ENCODE data around the gene UBALD1. TPM values are rescaled to one million over a fixed set of nuclear protein-coding genes. Genes with fewer than 3 reads are reported as not detected.

The UBALD1 gene
- total RNA-seq, 1 donor from 2014 or later = 0.97 TPM

- peaks cover 14% of the 10 kb centered on the region for H3F3A ChIP-seq (ENCODE audit: low read depth)
- H3K9ac ChIP-seq = no peak overlapping the region
- DNase-seq (ENCODE audit: low spot score) = peak; percentile 1
- no peak overlapping the region for H3K4me2 ChIP-seq
- peaks cover 22% of the 10 kb centered on the region for H3K4me1 Mint-ChIP-seq
- no peak overlapping the region for H3K27ac Mint-ChIP-seq
- TF ChIP-seq EZH2phosphoT487 (IDR thresholded peaks at IDR 0.05) = no peak
- TF ChIP-seq EZH2 (IDR thresholded peaks at IDR 0.05) = no peak
- TF ChIP-seq, protein P1, sequence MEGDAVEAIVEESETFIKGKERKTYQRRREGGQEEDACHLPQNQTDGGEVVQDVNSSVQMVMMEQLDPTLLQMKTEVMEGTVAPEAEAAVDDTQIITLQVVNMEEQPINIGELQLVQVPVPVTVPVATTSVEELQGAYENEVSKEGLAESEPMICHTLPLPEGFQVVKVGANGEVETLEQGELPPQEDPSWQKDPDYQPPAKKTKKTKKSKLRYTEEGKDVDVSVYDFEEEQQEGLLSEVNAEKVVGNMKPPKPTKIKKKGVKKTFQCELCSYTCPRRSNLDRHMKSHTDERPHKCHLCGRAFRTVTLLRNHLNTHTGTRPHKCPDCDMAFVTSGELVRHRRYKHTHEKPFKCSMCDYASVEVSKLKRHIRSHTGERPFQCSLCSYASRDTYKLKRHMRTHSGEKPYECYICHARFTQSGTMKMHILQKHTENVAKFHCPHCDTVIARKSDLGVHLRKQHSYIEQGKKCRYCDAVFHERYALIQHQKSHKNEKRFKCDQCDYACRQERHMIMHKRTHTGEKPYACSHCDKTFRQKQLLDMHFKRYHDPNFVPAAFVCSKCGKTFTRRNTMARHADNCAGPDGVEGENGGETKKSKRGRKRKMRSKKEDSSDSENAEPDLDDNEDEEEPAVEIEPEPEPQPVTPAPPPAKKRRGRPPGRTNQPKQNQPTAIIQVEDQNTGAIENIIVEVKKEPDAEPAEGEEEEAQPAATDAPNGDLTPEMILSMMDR (IDR thresholded peaks at IDR 0.05) = no peak
- no peak overlapping the region for H3K27ac ChIP-seq
- peaks cover 7% of the 10 kb centered on the region for H3K4me1 ChIP-seq
- H3K4me3 ChIP-seq = no peak overlapping the region
- peaks cover 12% of the 10 kb centered on the region for H3K9me3 Mint-ChIP-seq
- peaks cover 63% of the 10 kb centered on the region for H3K79me2 ChIP-seq (ENCODE audit: low read depth)
- H3K27me3 Mint-ChIP-seq (ENCODE audit: insufficient read depth, low read depth) = peaks cover 8% of the 10 kb centered on the region
- no peak overlapping the region for H2AFZ ChIP-seq (replicated peaks)
- peak overlapping the region; percentile 99 for H3K4me3 Mint-ChIP-seq
- no peaks in the 10 kb centered on the region for H3K27me3 ChIP-seq
- peaks cover 25% of the 10 kb centered on the region for H3K36me3 Mint-ChIP-seq
- H3K36me3 ChIP-seq = no peaks in the 10 kb centered on the region
- no peaks in the 10 kb centered on the region for H3K9me3 ChIP-seq (ENCODE audit: low read depth)
- peaks cover 43% of the 10 kb centered on the region for H4K20me1 ChIP-seq (ENCODE audit: low read depth)
Observed at GRCh38 chr16:4626396-4626795, 11.7 kb upstream of the UBALD1 start.

DNA sequence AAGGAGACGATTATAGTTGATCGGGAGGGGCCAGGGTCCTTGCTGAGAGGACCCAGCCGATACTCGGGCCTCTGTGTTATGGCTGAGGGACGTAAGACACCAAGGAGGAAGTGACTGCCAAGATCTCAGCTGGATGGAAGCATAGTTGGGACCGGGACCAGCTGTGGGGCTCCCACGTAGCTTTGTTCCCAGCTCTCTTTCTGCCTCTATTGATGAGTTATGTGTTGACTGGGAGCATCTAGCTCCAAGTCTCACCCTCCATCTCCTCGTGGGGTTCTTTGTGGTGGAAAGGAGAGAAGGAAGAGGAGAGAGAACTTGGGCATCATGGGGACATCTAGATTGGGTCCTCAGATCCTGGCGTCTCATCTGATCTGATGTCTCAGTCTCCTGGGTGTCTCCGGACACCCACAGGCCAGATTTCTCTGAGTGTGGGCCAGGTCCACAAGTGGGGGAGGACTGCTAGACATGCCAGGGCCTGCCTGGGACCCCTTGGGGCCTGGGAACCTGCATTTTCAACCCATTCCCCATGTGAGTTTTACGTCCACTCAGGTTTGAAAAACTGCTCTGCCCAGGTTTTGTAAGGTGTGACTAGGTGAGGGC is 11.0 kb upstream of the UBALD1 start:
- TF ChIP-seq, protein P1 (IDR thresholded peaks at IDR 0.05) = no peak
- peaks cover 4% of the 10 kb centered on the region for H3K27me3 Mint-ChIP-seq (ENCODE audit: insufficient read depth, low read depth)
- Histone ChIP-seq H3K9ac (no peak overlapping the region), H3K27ac (no peak overlapping the region), H3K9me3 (ENCODE audit: low read depth) (no peaks in the 10 kb centered on the region), H3K79me2 (ENCODE audit: low read depth) (peaks cover 56% of the 10 kb centered on the region), H3K27me3 (no peaks in the 10 kb centered on the region), H4K20me1 (ENCODE audit: low read depth) (peaks cover 36% of the 10 kb centered on the region), H3K36me3 (no peaks in the 10 kb centered on the region), H3K4me3 (peak overlapping the region; percentile 91), H3K4me1 (peaks cover 7% of the 10 kb centered on the region), H3F3A (ENCODE audit: low read depth) (peaks cover 14% of the 10 kb centered on the region), H2AFZ (replicated peaks) (peak overlapping the region; percentile 75), H3K4me2 (peak overlapping the region; percentile 86)
- H3K4me1 Mint-ChIP-seq = peaks cover 22% of the 10 kb centered on the region
- H3K9me3 Mint-ChIP-seq = peaks cover 5% of the 10 kb centered on the region
- H3K36me3 Mint-ChIP-seq = peaks cover 18% of the 10 kb centered on the region
- peak overlapping the region; percentile 99 for H3K27ac Mint-ChIP-seq
- DNase-seq (ENCODE audit: low spot score) = peak; percentile 3
- H3K4me3 Mint-ChIP-seq = peak overlapping the region; percentile 99

GRCh38 chr16:4624827-4625559 is 10.3 kb upstream of the UBALD1 start:
- peak overlapping the region; percentile 99 for H3K4me3 Mint-ChIP-seq
- H3K27me3 Mint-ChIP-seq (ENCODE audit: insufficient read depth, low read depth) = peaks cover 4% of the 10 kb centered on the region
- Histone ChIP-seq H3K36me3 (no peaks in the 10 kb centered on the region), H3F3A (ENCODE audit: low read depth) (peaks cover 14% of the 10 kb centered on the region), H3K9ac (peak overlapping the region; percentile 46), H3K27ac (peak overlapping the region; percentile 43), H4K20me1 (ENCODE audit: low read depth) (peaks cover 29% of the 10 kb centered on the region), H3K4me2 (peak overlapping the region; percentile 86), H3K9me3 (ENCODE audit: low read depth) (no peaks in the 10 kb centered on the region), H3K27me3 (no peaks in the 10 kb centered on the region), H3K4me3 (peak overlapping the region; percentile 91), H3K79me2 (ENCODE audit: low read depth) (peaks cover 50% of the 10 kb centered on the region), H3K4me1 (peaks cover 7% of the 10 kb centered on the region), H2AFZ (replicated peaks) (peak overlapping the region; percentile 75)
- peaks cover 18% of the 10 kb centered on the region for H3K36me3 Mint-ChIP-seq
- TF ChIP-seq EZH2phosphoT487 (IDR thresholded peaks at IDR 0.05) (no peak), EZH2 (IDR thresholded peaks at IDR 0.05) (no peak)
- TF ChIP-seq, protein P1 (IDR thresholded peaks at IDR 0.05) = no peak
- DNase-seq (ENCODE audit: low spot score) = peak; percentile 94
- peaks cover 5% of the 10 kb centered on the region for H3K9me3 Mint-ChIP-seq
- H3K27ac Mint-ChIP-seq = peak overlapping the region; percentile 99
- peaks cover 22% of the 10 kb centered on the region for H3K4me1 Mint-ChIP-seq
